Prostate gland (tissue), 2 donors: ENCODE data around the gene DCC.

Experiments
- POLR2AphosphoS5 ChIP-seq: sonication (generic); formaldehyde crosslinking; IDR thresholded peaks from one replicate; pipeline ENCODE4 v1.6.1; 2017; ENCODE audit warnings: antibody characterized with exemption
- TF ChIP-seq, protein P1 (sequence below), 4 experiments: fragments of 200-600 bp in 2 of 4; fragments of 450-650 bp in 2 of 4; sonication (generic) in 2 of 4; IDR thresholded peaks; 1 replicate in 3 of 4; 2 replicates in 1 of 4; pipeline ENCODE4 v1.5.1; 2016 to 2019; ENCODE audit warnings: antibody characterized with exemption in 4 of 4, mild to moderate bottlenecking in 2 of 4, moderate library complexity in 2 of 4

DNA sequence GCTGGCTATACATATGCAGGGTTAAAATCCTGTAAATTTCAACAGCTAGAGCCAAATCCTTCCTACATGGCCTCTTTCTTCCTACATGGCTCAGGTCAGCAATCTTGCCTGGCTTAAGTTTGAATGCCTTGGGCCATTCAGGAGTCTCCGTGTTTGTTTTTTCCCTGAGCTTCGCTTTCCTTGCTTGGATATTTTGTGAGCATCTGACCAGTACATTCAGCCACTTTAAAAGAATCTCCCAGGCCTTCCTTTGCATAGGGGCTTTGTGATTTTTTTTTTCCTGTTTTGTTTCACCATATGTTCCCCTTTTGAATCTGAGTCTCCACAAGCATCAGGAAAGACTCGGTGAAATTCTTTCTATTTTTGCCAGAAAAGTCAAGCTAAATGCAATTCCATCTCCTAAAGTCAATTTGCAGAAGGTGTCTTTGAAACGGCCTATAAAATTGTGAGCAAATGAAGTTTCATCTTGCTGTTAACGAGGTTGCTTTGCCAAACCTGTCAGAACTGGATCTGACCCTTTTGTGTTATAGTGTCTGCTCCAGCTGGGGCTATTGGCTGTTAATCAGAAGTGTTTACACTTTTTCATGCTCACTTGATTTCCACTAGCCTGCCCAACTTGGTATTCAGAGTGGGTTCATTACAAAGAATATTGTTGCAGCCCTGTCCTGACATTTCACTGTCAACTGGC lies 256.9 kb downstream of the DCC start:
- TF ChIP-seq, protein P1, sequence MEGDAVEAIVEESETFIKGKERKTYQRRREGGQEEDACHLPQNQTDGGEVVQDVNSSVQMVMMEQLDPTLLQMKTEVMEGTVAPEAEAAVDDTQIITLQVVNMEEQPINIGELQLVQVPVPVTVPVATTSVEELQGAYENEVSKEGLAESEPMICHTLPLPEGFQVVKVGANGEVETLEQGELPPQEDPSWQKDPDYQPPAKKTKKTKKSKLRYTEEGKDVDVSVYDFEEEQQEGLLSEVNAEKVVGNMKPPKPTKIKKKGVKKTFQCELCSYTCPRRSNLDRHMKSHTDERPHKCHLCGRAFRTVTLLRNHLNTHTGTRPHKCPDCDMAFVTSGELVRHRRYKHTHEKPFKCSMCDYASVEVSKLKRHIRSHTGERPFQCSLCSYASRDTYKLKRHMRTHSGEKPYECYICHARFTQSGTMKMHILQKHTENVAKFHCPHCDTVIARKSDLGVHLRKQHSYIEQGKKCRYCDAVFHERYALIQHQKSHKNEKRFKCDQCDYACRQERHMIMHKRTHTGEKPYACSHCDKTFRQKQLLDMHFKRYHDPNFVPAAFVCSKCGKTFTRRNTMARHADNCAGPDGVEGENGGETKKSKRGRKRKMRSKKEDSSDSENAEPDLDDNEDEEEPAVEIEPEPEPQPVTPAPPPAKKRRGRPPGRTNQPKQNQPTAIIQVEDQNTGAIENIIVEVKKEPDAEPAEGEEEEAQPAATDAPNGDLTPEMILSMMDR (IDR thresholded peaks at IDR 0.05), result no peak
- no peak for TF ChIP-seq POLR2AphosphoS5
